IMR-90 (cell line): ENCODE measurements around the gene ADAMTS10. TPM values are rescaled to one million over a fixed set of nuclear protein-coding genes. Genes with fewer than 3 reads are reported as not detected.

Source experiments
- ATAC-seq: fragments of 200-7000 bp; cut with Tn5 transposase; 2 replicates; pipeline ENCODE4 v1.9.1; 2020; ENCODE audit warnings: low read depth, mild to moderate bottlenecking, moderate library complexity
- BruUV-seq: library from RNA; stranded (reverse); fragments of 400-500 nt; replicated peaks from 2 replicates; lab custom pipeline; 2021; lab: Mats Ljungman, UMichigan
- CTCF ChIA-PET: fragments of 300-600 bp; formaldehyde crosslinking; extraction: SDS; loops from one replicate; lab custom pipeline; 2021; ENCODE audit warnings: antibody characterized with exemption; lab: Yijun Ruan, JAX
- POLR2A ChIA-PET: fragments of 300-600 bp; sonication (Branson Sonifier 250); formaldehyde crosslinking; loops from one replicate; lab custom pipeline; 2022; ENCODE audit warnings: antibody characterized with exemption; ENCODE audit not compliant: unreplicated experiment; lab: Charles Lee
- DNase-seq: peaks from one replicate; pipeline ENCODE4 v3.0.0; 2013
- H2AFZ ChIP-seq: replicated peaks from 2 replicates; pipeline ENCODE3; 2013; ENCODE audit warnings: low read length, mild to moderate bottlenecking; ENCODE audit not compliant: poor library complexity
- H2AK5ac ChIP-seq: 2 replicates; pipeline ENCODE4 v1.6.1; 2013; ENCODE audit warnings: low read depth, low read length, inconsistent platforms
- H2AK9ac ChIP-seq: replicated peaks from 2 replicates; pipeline ENCODE3; 2013; ENCODE audit warnings: mild to moderate bottlenecking, low read depth, low read length, moderate library complexity; ENCODE audit not compliant: poor library complexity
- H2BK120ac ChIP-seq: 2 replicates; pipeline ENCODE4 v1.6.1; 2013; ENCODE audit warnings: low read depth, low read length, inconsistent platforms
- H2BK15ac ChIP-seq: 3 replicates; pipeline ENCODE4 v1.6.1; 2013; ENCODE audit warnings: low read depth, low read length, inconsistent platforms
- H2BK20ac ChIP-seq: 2 replicates; pipeline ENCODE4 v1.6.1; 2013; ENCODE audit warnings: low read depth, mild to moderate bottlenecking, inconsistent platforms, low read length, moderate library complexity
- H2BK5ac ChIP-seq: 2 replicates; pipeline ENCODE4 v1.6.1; 2013; ENCODE audit warnings: mild to moderate bottlenecking, low read depth, low read length, inconsistent platforms; ENCODE audit not compliant: poor library complexity, severe bottlenecking
- H3K14ac ChIP-seq: replicated peaks from 2 replicates; pipeline ENCODE4 v1.6.1; 2013; ENCODE audit warnings: low read depth, low read length, inconsistent platforms
- H3K18ac ChIP-seq: 2 replicates; pipeline ENCODE4 v1.6.1; 2013; ENCODE audit warnings: low read depth, low read length, control low read depth
- H3K23ac ChIP-seq: 2 replicates; pipeline ENCODE4 v1.6.1; 2013; ENCODE audit warnings: low read depth, low read length, inconsistent platforms
- H3K27ac ChIP-seq: 2 replicates; pipeline ENCODE4 v1.5.1; 2013; ENCODE audit warnings: mild to moderate bottlenecking, control low read depth, low read length; ENCODE audit not compliant: insufficient read depth
- H3K27me3 ChIP-seq: 2 replicates; pipeline ENCODE4 v1.6.1; 2013; ENCODE audit warnings: low read length; ENCODE audit not compliant: control insufficient read depth, insufficient read depth
- H3K36me3 ChIP-seq: 2 replicates; pipeline ENCODE4 v1.6.1; 2013; ENCODE audit warnings: low read length, mixed read lengths; ENCODE audit not compliant: control insufficient read depth, insufficient read depth
- H3K4ac ChIP-seq: 2 replicates; pipeline ENCODE4 v1.6.1; 2013; ENCODE audit warnings: low read depth, low read length, inconsistent platforms
- H3K4me1 ChIP-seq: 2 replicates; pipeline ENCODE4 v1.6.1; 2013; ENCODE audit warnings: low read length, mixed read lengths; ENCODE audit not compliant: control insufficient read depth, insufficient read depth
- H3K4me2 ChIP-seq: 2 replicates; pipeline ENCODE4 v1.6.1; 2013; ENCODE audit warnings: low read depth, mild to moderate bottlenecking, control low read depth, low read length, moderate library complexity
- H3K4me3 ChIP-seq: 2 replicates; pipeline ENCODE4 v1.5.1; 2013; ENCODE audit warnings: low read depth, mild to moderate bottlenecking, control low read depth, low read length, moderate library complexity; ENCODE audit not compliant: insufficient read depth
- H3K56ac ChIP-seq: 2 replicates; pipeline ENCODE4 v1.6.1; 2013; ENCODE audit warnings: low read length, inconsistent platforms; ENCODE audit not compliant: insufficient read depth; ENCODE audit errors: extremely low read depth
- H3K79me1 ChIP-seq, 2 experiments: 2 replicates each; pipeline ENCODE4 v1.6.1; 2013; ENCODE audit warnings: low read length in 2 of 2, inconsistent platforms in 1 of 2, low read depth in 1 of 2
- H3K9ac ChIP-seq: 2 replicates; pipeline ENCODE4 v1.6.1; 2013; ENCODE audit warnings: low read depth, low read length, control low read depth
- H3K9me1 ChIP-seq: 2 replicates; pipeline ENCODE4 v1.6.1; 2013; ENCODE audit warnings: low read length, inconsistent platforms; ENCODE audit not compliant: insufficient read depth
- H3K9me3 ChIP-seq: 2 replicates; pipeline ENCODE4 v1.6.1; 2013; ENCODE audit warnings: low read length; ENCODE audit not compliant: control insufficient read depth, insufficient read depth
- H4K20me1 ChIP-seq: 2 replicates; pipeline ENCODE4 v1.6.1; 2013; ENCODE audit warnings: low read length, inconsistent platforms; ENCODE audit not compliant: insufficient read depth
- H4K5ac ChIP-seq: 2 replicates; pipeline ENCODE4 v1.6.1; 2013; ENCODE audit warnings: mild to moderate bottlenecking, low read depth, low read length, control low read depth
- H4K8ac ChIP-seq, 2 experiments: 2 replicates each; pipeline ENCODE4 v1.6.1; 2013; ENCODE audit warnings: low read depth in 2 of 2, low read length in 2 of 2, control low read depth in 1 of 2, inconsistent platforms in 1 of 2
- H4K91ac ChIP-seq: 2 replicates; pipeline ENCODE4 v1.6.1; 2013; ENCODE audit warnings: low read depth, low read length, inconsistent platforms; ENCODE audit not compliant: insufficient read depth
- BHLHE40 ChIP-seq: fragments of 150-350 bp; IDR thresholded peaks from 2 replicates; pipeline ENCODE4 v1.6.1; 2016; ENCODE audit warnings: mild to moderate bottlenecking, low read depth, low read length
- CEBPB ChIP-seq: IDR thresholded peaks from 2 replicates; pipeline ENCODE4 v1.6.1; 2012; ENCODE audit warnings: low read depth, low read length, improper control_type of control experiment
- CHD1 ChIP-seq: IDR thresholded peaks from 2 replicates; pipeline ENCODE4 v1.6.1; 2012; ENCODE audit warnings: low read depth, low read length, improper control_type of control experiment
- CTCF ChIP-seq: conservative IDR thresholded peaks from 2 replicates; pipeline ENCODE4 v1.5.1; 2012; ENCODE audit warnings: mild to moderate bottlenecking, low read depth, low read length, improper control_type of control experiment
- FOS ChIP-seq: fragments of 150-350 bp; IDR thresholded peaks from 2 replicates; pipeline ENCODE4 v1.6.1; 2016; ENCODE audit warnings: low read depth, low read length
- MAFK ChIP-seq: IDR thresholded peaks from 2 replicates; pipeline ENCODE4 v1.6.1; 2012; ENCODE audit warnings: low read depth, low read length, improper control_type of control experiment
- MAZ ChIP-seq: IDR thresholded peaks from 2 replicates; pipeline ENCODE4 v1.6.1; 2012; ENCODE audit warnings: low read depth, mild to moderate bottlenecking, low read length, improper control_type of control experiment, moderate library complexity, borderline replicate concordance
- MXI1 ChIP-seq: IDR thresholded peaks from 2 replicates; pipeline ENCODE4 v1.6.1; 2012; ENCODE audit warnings: low read depth, mild to moderate bottlenecking, low read length, moderate library complexity, borderline replicate concordance
- NFE2L2 ChIP-seq: fragments of 150-350 bp; IDR thresholded peaks from 2 replicates; pipeline ENCODE4 v1.6.1; 2016; ENCODE audit warnings: low read depth, mild to moderate bottlenecking, low read length
- POLR2A ChIP-seq: IDR thresholded peaks from 2 replicates; pipeline ENCODE4 v1.6.1; 2012; ENCODE audit warnings: mild to moderate bottlenecking, low read depth, low read length
- RAD21 ChIP-seq: IDR thresholded peaks from 2 replicates; pipeline ENCODE4 v1.6.1; 2012; ENCODE audit warnings: low read length, improper control_type of control experiment
- RCOR1 ChIP-seq: IDR thresholded peaks from 2 replicates; pipeline ENCODE4 v1.6.1; 2012; ENCODE audit warnings: mild to moderate bottlenecking, low read length, improper control_type of control experiment; ENCODE audit not compliant: insufficient replicate concordance
- RFX5 ChIP-seq: IDR thresholded peaks from 2 replicates; pipeline ENCODE4 v1.8.0; 2012; ENCODE audit warnings: low read depth, mild to moderate bottlenecking, low read length, moderate library complexity
- SMC3 ChIP-seq: fragments of 150-350 bp; IDR thresholded peaks from 2 replicates; pipeline ENCODE4 v1.6.1; 2016; ENCODE audit warnings: low read depth, mild to moderate bottlenecking, antibody characterized with exemption, low read length, moderate library complexity
- WGBS, 2 experiments: methylation state at CpG; one replicate each; pipeline versions ENCODE4 v1.1.5 to v1.1.7; 2013; ENCODE audit warnings: missing lambda C conversion rate in 2 of 2; ENCODE audit not compliant: insufficient read length in 1 of 2; ENCODE audit errors: extremely low coverage in 2 of 2; 5-methylcytosine and 5-hydroxymethylcytosine counted together
- dilution Hi-C: fragments of 300-500 bp; cut with HindIII; formaldehyde crosslinking; loops from one replicate; pipeline ENCODE4 v1.14.3; 2018; ENCODE audit warnings: low sequenced_read_pairs; ENCODE audit not compliant: unreplicated experiment
- in situ Hi-C: fragments of 300-500 bp; cut with MboI; formaldehyde crosslinking; loops from 3 replicates; pipeline ENCODE4 v1.14.3; 2019; ENCODE audit warnings: low sequenced_read_pairs, inconsistent platforms, mixed read lengths
- intact Hi-C: fragments of 100-400 bp; cut with micrococcal nuclease; formaldehyde crosslinking; loops from 2 replicates; pipeline ENCODE4 v1.10.0; 2022
- polyA plus RNA-seq, 3 experiments: library from polyadenylated mRNA; depleted of rRNA; stranded (reverse); fragments of >200 nt; gene quantifications; 2 replicates each; pipeline ENCODE4 v1.2.3, GENCODE V29; 2012; ENCODE audit warnings: low replicate concordance in 1 of 3
- total RNA-seq: library from RNA; depleted of rRNA; stranded (reverse); fragments of >200 nt; gene quantifications from 2 replicates; pipeline ENCODE4 v1.2.3, GENCODE V29; 2012
- TF ChIP-seq, protein P1 (sequence below): fragments of 150-350 bp; IDR thresholded peaks from 2 replicates; pipeline ENCODE4 v1.6.1; 2017; ENCODE audit warnings: mild to moderate bottlenecking, antibody characterized with exemption, low read length, low read depth
- TF ChIP-seq, protein P2 (sequence below): fragments of 150-350 bp; IDR thresholded peaks from 2 replicates; pipeline ENCODE4 v1.6.1; 2016; ENCODE audit warnings: low read depth, mild to moderate bottlenecking, low read length, moderate library complexity, borderline replicate concordance

Gene ADAMTS10
- total and polyA plus RNA-seq, 2 of the 4 experiments (the other 2 are of a cell fraction) = 3.4 to 11.5 TPM

GRCh38 chr19:8596168-8596567 is 14.3 kb downstream of the ADAMTS10 start:
- POLR2A ChIA-PET = no interaction called here
- no TSS peak for BruUV-seq

More at GRCh38 chr19:8596168-8596567, 14.3 kb downstream of the ADAMTS10 start:
- H3K4me2 ChIP-seq = no peak overlapping the region
- no peaks in the 10 kb centered on the region for H3K4me1 ChIP-seq
- H3K36me3 ChIP-seq = peaks cover 18% of the 10 kb centered on the region; the same call in 1 of the 2 replicates
- H2BK15ac ChIP-seq = no peak overlapping the region
- H4K5ac ChIP-seq = no peak overlapping the region
- no peak for ATAC-seq
- no peak overlapping the region for H2BK20ac ChIP-seq
- H3K9me3 ChIP-seq = no peaks in the 10 kb centered on the region
- no peak overlapping the region for H3K9ac ChIP-seq
- H4K8ac ChIP-seq = no peak overlapping the region
- CTCF ChIA-PET = no interaction called here
- H3K9me1 ChIP-seq = 0 out of 2 replicates have a peak, but pooled peaks cover 5% of the 10 kb centered on the region
- TF ChIP-seq SMC3 (no peak), MAZ (no peak), CHD1 (no peak), RCOR1 (no peak), RFX5 (no peak), CTCF (no peak), POLR2A (no peak), NFE2L2 (no peak), MXI1 (no peak), BHLHE40 (no peak), CEBPB (no peak), MAFK (no peak), RAD21 (no peak), FOS (no peak)
- TF ChIP-seq, protein P1, sequence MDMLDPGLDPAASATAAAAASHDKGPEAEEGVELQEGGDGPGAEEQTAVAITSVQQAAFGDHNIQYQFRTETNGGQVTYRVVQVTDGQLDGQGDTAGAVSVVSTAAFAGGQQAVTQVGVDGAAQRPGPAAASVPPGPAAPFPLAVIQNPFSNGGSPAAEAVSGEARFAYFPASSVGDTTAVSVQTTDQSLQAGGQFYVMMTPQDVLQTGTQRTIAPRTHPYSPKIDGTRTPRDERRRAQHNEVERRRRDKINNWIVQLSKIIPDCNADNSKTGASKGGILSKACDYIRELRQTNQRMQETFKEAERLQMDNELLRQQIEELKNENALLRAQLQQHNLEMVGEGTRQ = no peak
- TF ChIP-seq, protein P2, sequence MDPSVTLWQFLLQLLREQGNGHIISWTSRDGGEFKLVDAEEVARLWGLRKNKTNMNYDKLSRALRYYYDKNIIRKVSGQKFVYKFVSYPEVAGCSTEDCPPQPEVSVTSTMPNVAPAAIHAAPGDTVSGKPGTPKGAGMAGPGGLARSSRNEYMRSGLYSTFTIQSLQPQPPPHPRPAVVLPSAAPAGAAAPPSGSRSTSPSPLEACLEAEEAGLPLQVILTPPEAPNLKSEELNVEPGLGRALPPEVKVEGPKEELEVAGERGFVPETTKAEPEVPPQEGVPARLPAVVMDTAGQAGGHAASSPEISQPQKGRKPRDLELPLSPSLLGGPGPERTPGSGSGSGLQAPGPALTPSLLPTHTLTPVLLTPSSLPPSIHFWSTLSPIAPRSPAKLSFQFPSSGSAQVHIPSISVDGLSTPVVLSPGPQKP = no peak
- H3K14ac ChIP-seq = no peak overlapping the region
- dilution Hi-C loops (no loop called here), in situ Hi-C loops (no loop called here), intact Hi-C loops (no loop called here)
- no peak overlapping the region for H3K23ac ChIP-seq
- no peak overlapping the region for H2BK120ac ChIP-seq
- H4K20me1 ChIP-seq = peaks cover 6% of the 10 kb centered on the region; the same call in 1 of the 2 replicates
- no peaks in the 10 kb centered on the region for H3K27me3 ChIP-seq
- no peak overlapping the region for H3K18ac ChIP-seq
- no peak for DNase-seq
- H3K4me3 ChIP-seq = no peak overlapping the region
- no peak overlapping the region for H2AFZ ChIP-seq
- no peak overlapping the region for H3K56ac ChIP-seq
- 85% methylated on average over 11 of the region's 23 CpGs; no CpG with 5 or more reads in 1 of the 2 experiments for WGBS, 2 experiments
- no peak overlapping the region for H2AK5ac ChIP-seq
- H2AK9ac ChIP-seq = no peak overlapping the region
- no peak overlapping the region for H2BK5ac ChIP-seq
- H3K27ac ChIP-seq = no peak overlapping the region
- H4K91ac ChIP-seq = no peak overlapping the region
- H3K79me1 ChIP-seq = no peaks in the 10 kb centered on the region
- H3K4ac ChIP-seq = no peak overlapping the region
